IgD-negative memory B cell (primary cell): ENCODE results near the gene URI1. TPM values are rescaled to one million over a fixed set of nuclear protein-coding genes. Genes with fewer than 3 reads are reported as not detected.

Experiments used
- polyA plus RNA-seq: library from polyadenylated mRNA; unstranded; fragments of 300-500 nt; fragmentation: Illumina TruSeq; gene quantifications from one replicate; pipeline ENCODE4 v1.2.3, GENCODE V29; 2021

Gene URI1
- polyA plus RNA-seq, 1 donor from 2014 or later = 9.8 TPM

Other genes starting within 250 kb of the URI1 start
- 17.6 TPM for gene C19orf12, start 227.0 kb upstream of the URI1 start, polyA plus RNA-seq
- gene CCNE1, start 130.2 kb upstream of the URI1 start, polyA plus RNA-seq = 0.55 TPM